Endothelial cell of umbilical vein (primary cell): ENCODE measurements around the gene GHITM. TPM values are rescaled to one million over a fixed set of nuclear protein-coding genes. Genes with fewer than 3 reads are reported as not detected.

Experiments used
- BruUV-seq: library from RNA; stranded (reverse); fragments of 400-500 nt; replicated peaks from 2 replicates; lab custom pipeline; 2021; lab: Mats Ljungman, UMichigan
- CTCF ChIA-PET: fragments of 300-600, 350-600 bp; sonication (Branson Sonifier 250); formaldehyde crosslinking; loops from one replicate; lab custom pipeline; 2021; ENCODE audit warnings: antibody characterized with exemption, inconsistent platforms; lab: Charles Lee
- POLR2A ChIA-PET: fragments of 300-600, 350-600 bp; sonication (Branson Sonifier 250); formaldehyde crosslinking; loops from one replicate; lab custom pipeline; 2021; ENCODE audit warnings: antibody characterized with exemption, inconsistent platforms; lab: Charles Lee
- DNase-seq: peaks from one replicate; pipeline ENCODE4 v3.0.0-alpha.2; 2011; ENCODE audit warnings: low read depth, low spot score
- FAIRE-seq: peaks from 2 replicates; lab custom pipeline; 2011; peaks lifted over from hg19 to GRCh38; lab: Jason Lieb, UNC
- H2AFZ ChIP-seq: 2 replicates; pipeline ENCODE4 v1.6.0; 2012; ENCODE audit warnings: low read depth, low read length, control low read depth, inconsistent platforms
- H3K27ac ChIP-seq: 2 replicates; pipeline ENCODE4 v1.5.1; 2011; ENCODE audit warnings: low read depth, mild to moderate bottlenecking, control low read depth, low read length, moderate library complexity; ENCODE audit not compliant: insufficient read depth
- H3K27me3 ChIP-seq, 2 experiments: 2 replicates each; pipeline versions ENCODE4 v1.6.0 to v1.6.1; 2011; ENCODE audit warnings: low read length in 2 of 2, mixed read lengths in 1 of 2; ENCODE audit not compliant: control insufficient read depth in 2 of 2, insufficient read depth in 2 of 2
- H3K36me3 ChIP-seq, 2 experiments: 2 replicates in 1 of 2; 3 replicates in 1 of 2; pipeline ENCODE4 v1.5.1; 2011; ENCODE audit warnings: low read length in 2 of 2, mild to moderate bottlenecking in 1 of 2, moderate library complexity in 1 of 2; ENCODE audit not compliant: control insufficient read depth in 2 of 2, insufficient read depth in 2 of 2; ENCODE audit errors: extremely low read depth in 1 of 2
- H3K4me1 ChIP-seq: 3 replicates; pipeline ENCODE4 v1.5.1; 2011; ENCODE audit warnings: mild to moderate bottlenecking, low read length; ENCODE audit not compliant: control insufficient read depth, insufficient read depth; ENCODE audit errors: extremely low read depth
- H3K4me2 ChIP-seq: 2 replicates; pipeline ENCODE4 v1.6.1; 2011; ENCODE audit warnings: low read length, control low read depth, mixed read lengths; ENCODE audit not compliant: insufficient read depth
- H3K4me3 ChIP-seq, 3 experiments: fragments of 200-600 bp in 1 of 3; sonication (generic), shearing (Covaris generic) in 1 of 3; replicated peaks in 1 of 3; 2 replicates each; pipeline ENCODE4 v1.5.1; 2011 to 2016; ENCODE audit warnings: control low read depth in 3 of 3, low read length in 3 of 3, mild to moderate bottlenecking in 2 of 3, inconsistent platforms in 1 of 3, low read depth in 1 of 3, moderate library complexity in 1 of 3; ENCODE audit not compliant: insufficient read depth in 1 of 3
- H3K79me2 ChIP-seq: 2 replicates; pipeline ENCODE4 v1.6.0; 2012; ENCODE audit warnings: low read length, inconsistent platforms; ENCODE audit not compliant: control insufficient read depth, insufficient read depth
- H3K9ac ChIP-seq: replicated peaks from 2 replicates; pipeline ENCODE3; 2011; ENCODE audit warnings: low read length, control low read depth; ENCODE audit not compliant: insufficient read depth; ENCODE audit errors: extremely low read depth
- H3K9me1 ChIP-seq: replicated peaks from 3 replicates; pipeline ENCODE4 v1.6.0; 2011; ENCODE audit warnings: mild to moderate bottlenecking, low read length; ENCODE audit not compliant: control insufficient read depth, insufficient read depth; ENCODE audit errors: extremely low read depth
- H3K9me3 ChIP-seq: replicated peaks from 2 replicates; pipeline ENCODE4 v1.5.1; 2012; ENCODE audit warnings: low read length, inconsistent platforms; ENCODE audit not compliant: control insufficient read depth, insufficient read depth
- H4K20me1 ChIP-seq: replicated peaks from 2 replicates; pipeline ENCODE3; 2011; ENCODE audit warnings: mild to moderate bottlenecking, low read length; ENCODE audit not compliant: control insufficient read depth, insufficient read depth; ENCODE audit errors: extremely low read depth
- EZH2 ChIP-seq: IDR thresholded peaks from 2 replicates; pipeline ENCODE4 v1.6.1; 2012; ENCODE audit warnings: borderline replicate concordance, low read depth, mild to moderate bottlenecking, moderate library complexity, low read length, inconsistent platforms; ENCODE audit not compliant: severe bottlenecking
- FOS ChIP-seq: IDR thresholded peaks from 2 replicates; pipeline ENCODE4 v1.6.1; 2011; ENCODE audit warnings: mild to moderate bottlenecking, low read length, moderate library complexity, borderline replicate concordance; ENCODE audit not compliant: insufficient read depth
- GATA2 ChIP-seq: IDR thresholded peaks from 2 replicates; pipeline ENCODE4 v1.7.0; 2011; ENCODE audit warnings: low read depth, mild to moderate bottlenecking, moderate library complexity, mixed read lengths, low read length; ENCODE audit not compliant: insufficient read length, insufficient read depth
- JUN ChIP-seq: IDR thresholded peaks from 2 replicates; pipeline ENCODE4 v1.6.1; 2011; ENCODE audit warnings: borderline replicate concordance, low read depth; ENCODE audit not compliant: insufficient read length, insufficient read depth
- MYC ChIP-seq: IDR thresholded peaks from one replicate; pipeline ENCODE4 v1.6.1; 2011; ENCODE audit warnings: mild to moderate bottlenecking, low read depth, low read length
- POLR2A ChIP-seq: IDR thresholded peaks from 2 replicates; pipeline ENCODE4 v1.6.1; 2012; ENCODE audit warnings: low read depth, mild to moderate bottlenecking, control low read depth, low read length
- POLR2AphosphoS5 ChIP-seq: IDR thresholded peaks from 2 replicates; pipeline ENCODE4 v1.6.1; 2012; ENCODE audit warnings: low read depth, mild to moderate bottlenecking, control low read depth, low read length, moderate library complexity; ENCODE audit not compliant: insufficient read depth
- dilution Hi-C: fragments of 300-500 bp; cut with MboI; formaldehyde crosslinking; loops from one replicate; pipeline ENCODE4 v1.15.0; 2019; ENCODE audit warnings: low sequenced_read_pairs; ENCODE audit not compliant: extremely low pct_ligation_motif_present
- intact Hi-C: fragments of 100-400 bp; cut with micrococcal nuclease; formaldehyde crosslinking; loops from one replicate; pipeline ENCODE4 v1.10.0; 2022
- polyA plus RNA-seq, 4 experiments: library from polyadenylated mRNA; depleted of rRNA in 3 of 4; stranded (reverse) in 3 of 4; unstranded in 1 of 4; fragments of >200 nt; gene quantifications; 2 replicates each; pipeline versions ENCODE4 v1.2.1 to v1.2.3, GENCODE V29; 2011 to 2012; ENCODE audit warnings: missing spikeins in 1 of 4
- total RNA-seq: library from RNA; stranded (reverse); gene quantifications from 2 replicates; pipeline ENCODE4 v1.2.3, GENCODE V29; 2021
- TF ChIP-seq, protein P1 (sequence below): IDR thresholded peaks from 2 replicates; pipeline ENCODE4 v1.6.1; 2011; ENCODE audit not compliant: insufficient read depth, insufficient read length
- TF ChIP-seq, protein P2 (sequence below), 2 donors: IDR thresholded peaks; 1 replicate in 1 of 2; 2 replicates in 1 of 2; pipeline ENCODE4 v1.5.1; 2011; ENCODE audit warnings: low read length in 2 of 2, mild to moderate bottlenecking in 2 of 2, moderate library complexity in 2 of 2, control low read depth in 1 of 2, inconsistent platforms in 1 of 2, low read depth in 1 of 2; ENCODE audit not compliant: insufficient read depth in 1 of 2; ENCODE audit errors: extremely low read depth in 1 of 2

The GHITM gene
- total and polyA plus RNA-seq, 2 donors (not counting 3 experiments of a cell fraction or from before 2014, with no cell fraction given), result 113 to 122 TPM

DNA sequence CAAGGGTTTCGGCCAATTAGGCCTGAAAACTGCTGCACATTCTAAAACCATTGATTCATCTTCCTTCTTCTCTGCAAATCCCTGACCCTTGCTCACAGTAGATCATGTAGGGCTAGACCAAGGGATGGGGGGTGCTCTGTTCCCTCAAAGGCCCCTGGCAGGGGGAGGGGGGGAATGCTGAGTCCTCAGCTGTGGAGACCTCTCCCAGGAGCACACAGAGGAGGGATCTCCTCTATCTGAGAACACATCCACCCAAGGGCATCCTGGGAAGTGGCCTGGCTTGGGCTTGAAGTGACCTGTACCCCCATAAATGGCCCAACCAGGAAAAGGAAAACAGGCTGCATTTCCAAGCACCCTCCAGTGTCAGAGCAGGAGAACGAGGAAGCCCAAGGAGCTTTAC, 54.0 kb downstream of the GHITM start:
- Histone ChIP-seq H3K4me1 (no peaks in the 10 kb centered on the region), H3K9ac (no peak overlapping the region), H3K4me2 (no peak overlapping the region), H3K9me3 (no peaks in the 10 kb centered on the region), H3K79me2 (no peaks in the 10 kb centered on the region), H3K27me3 (peaks cover 31% of the 10 kb centered on the region in 2 experiments), H3K27ac (no peak overlapping the region), H3K4me3 (no peak overlapping the region), H3K36me3 (no peaks in the 10 kb centered on the region), H3K9me1 (no peaks in the 10 kb centered on the region), H4K20me1 (no peaks in the 10 kb centered on the region), H2AFZ (no peak overlapping the region)
- BruUV-seq, result no TSS peak
- no peak for TF ChIP-seq JUN
- TF ChIP-seq MYC, result no peak
- TF ChIP-seq POLR2AphosphoS5, result no peak
- TF ChIP-seq, protein P1, sequence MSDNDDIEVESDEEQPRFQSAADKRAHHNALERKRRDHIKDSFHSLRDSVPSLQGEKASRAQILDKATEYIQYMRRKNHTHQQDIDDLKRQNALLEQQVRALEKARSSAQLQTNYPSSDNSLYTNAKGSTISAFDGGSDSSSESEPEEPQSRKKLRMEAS, result no peak
- TF ChIP-seq, protein P2, sequence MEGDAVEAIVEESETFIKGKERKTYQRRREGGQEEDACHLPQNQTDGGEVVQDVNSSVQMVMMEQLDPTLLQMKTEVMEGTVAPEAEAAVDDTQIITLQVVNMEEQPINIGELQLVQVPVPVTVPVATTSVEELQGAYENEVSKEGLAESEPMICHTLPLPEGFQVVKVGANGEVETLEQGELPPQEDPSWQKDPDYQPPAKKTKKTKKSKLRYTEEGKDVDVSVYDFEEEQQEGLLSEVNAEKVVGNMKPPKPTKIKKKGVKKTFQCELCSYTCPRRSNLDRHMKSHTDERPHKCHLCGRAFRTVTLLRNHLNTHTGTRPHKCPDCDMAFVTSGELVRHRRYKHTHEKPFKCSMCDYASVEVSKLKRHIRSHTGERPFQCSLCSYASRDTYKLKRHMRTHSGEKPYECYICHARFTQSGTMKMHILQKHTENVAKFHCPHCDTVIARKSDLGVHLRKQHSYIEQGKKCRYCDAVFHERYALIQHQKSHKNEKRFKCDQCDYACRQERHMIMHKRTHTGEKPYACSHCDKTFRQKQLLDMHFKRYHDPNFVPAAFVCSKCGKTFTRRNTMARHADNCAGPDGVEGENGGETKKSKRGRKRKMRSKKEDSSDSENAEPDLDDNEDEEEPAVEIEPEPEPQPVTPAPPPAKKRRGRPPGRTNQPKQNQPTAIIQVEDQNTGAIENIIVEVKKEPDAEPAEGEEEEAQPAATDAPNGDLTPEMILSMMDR (IDR thresholded peaks at IDR 0.05; ENCODE audit: extremely low read depth in 1 of 2, insufficient read depth in 1 of 2, low read depth in 1 of 2, low read length in 2 of 2), result no peak
- TF ChIP-seq FOS, result no peak
- no peak for TF ChIP-seq GATA2
- no peak for TF ChIP-seq POLR2A
- TF ChIP-seq EZH2, result no peak
- CTCF ChIA-PET, result no interaction called here
- intact Hi-C loops (no loop called here), dilution Hi-C loops (no loop called here)
- POLR2A ChIA-PET, result no interaction called here
- DNase-seq (no peak), FAIRE-seq (no peak)
